ENCODE results near the gene SLIT3.

SLIT3 gene

DNA sequence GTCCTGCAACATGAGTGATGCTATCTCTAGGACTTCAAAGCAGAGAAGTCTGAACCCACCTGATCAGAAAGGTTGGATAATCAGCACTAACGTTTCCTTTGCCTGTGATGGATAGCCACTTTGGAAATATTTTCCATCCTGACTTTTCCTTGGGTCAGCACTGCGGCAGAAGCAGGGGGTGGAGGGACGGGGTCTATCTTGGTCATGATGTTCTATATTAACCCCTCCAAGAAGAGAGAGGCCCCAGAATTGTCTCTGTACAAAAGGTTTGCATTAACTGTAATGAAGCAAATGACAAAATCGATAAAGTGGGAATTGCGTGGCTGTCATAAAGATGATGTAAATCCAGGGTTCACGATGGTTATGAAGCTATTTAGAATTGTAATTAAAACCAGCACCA, 441.9 kb downstream of the SLIT3 start:
- no peak for DNase-seq (ENCODE audit: low read depth)

DNA sequence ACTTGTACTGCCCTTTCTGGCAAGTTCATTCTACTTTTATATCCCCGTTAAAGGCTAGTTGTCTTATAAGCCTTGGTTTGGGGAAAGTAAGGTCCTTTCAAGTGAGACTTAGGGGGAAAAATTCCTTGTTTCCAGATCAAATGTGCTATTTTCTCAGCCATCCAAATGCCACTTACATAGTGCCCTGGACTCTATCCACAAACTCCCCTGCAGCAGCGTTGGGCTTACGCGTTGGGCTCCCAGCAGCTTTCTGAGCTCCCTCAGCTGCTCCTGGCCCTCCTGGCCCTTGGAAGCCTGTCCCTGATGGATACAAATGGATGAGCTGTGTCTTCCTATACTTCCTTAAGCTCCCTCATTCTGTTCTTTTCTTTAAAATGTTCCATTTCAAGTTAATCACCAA, 442.6 kb downstream of the SLIT3 start:
- no peak for DNase-seq (ENCODE audit: low read depth)

DNA sequence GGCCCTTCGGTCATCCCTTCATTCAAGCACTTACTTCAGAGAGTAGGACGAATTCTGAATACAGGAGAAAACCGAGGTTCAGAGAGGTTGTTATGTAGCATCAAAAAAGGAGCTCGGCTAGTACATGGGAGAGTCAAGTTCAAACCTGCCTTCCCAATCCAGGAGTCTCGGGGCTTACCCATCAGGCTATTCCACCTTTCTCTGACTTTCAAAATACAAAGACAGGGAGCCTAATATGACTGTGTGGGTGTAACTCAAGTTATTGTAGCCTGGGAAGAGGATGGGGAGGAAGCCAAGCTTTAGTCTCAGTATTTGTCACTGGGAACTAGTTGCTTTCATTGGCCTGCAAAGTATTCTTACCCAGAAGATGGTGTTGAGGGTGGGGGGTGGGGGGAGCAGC, 447.0 kb downstream of the SLIT3 start:
- no peak for DNase-seq (ENCODE audit: low read depth)

DNA sequence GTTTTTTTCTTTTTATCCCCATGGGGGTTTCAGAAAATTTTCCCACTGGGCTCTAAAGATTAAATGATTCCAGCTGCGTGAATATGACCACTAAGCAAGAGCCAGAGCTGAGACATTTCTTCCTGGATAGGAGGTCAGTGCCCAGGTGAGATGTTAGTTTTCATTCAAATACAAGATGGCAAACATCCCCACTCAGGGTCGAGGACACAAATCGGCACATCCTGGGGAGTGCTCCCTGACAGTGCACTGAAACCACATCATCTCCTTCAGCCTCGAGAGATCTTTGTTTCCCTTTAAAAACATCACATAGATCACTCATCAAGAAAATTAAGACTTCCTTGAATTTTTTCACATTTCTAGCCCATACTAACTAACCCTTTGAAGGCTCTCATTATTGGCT, 448.6 kb downstream of the SLIT3 start:
- no peak for DNase-seq (ENCODE audit: low read depth)

DNA sequence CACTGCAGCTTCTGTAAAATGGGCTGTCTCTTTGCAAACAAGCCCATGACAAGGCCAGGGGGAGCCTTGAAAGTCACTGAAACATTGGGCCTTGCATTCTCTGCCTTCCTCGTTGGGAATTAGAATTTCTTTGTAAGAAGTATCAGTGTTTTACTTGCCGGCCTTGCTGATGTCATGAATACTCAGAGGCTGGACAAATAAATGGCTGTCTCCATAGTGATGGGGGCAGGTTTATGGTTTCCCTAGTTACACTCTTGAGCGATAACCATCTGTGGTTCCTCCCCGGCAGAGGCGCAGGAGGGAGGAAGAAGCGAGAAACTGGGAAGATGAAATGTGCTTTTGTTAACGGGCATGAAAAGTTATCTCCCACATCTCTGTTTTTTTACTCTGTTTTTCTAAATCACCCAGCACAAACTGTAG, 449.0 kb downstream of the SLIT3 start:
- DNase-seq (ENCODE audit: low read depth): no peak

DNA sequence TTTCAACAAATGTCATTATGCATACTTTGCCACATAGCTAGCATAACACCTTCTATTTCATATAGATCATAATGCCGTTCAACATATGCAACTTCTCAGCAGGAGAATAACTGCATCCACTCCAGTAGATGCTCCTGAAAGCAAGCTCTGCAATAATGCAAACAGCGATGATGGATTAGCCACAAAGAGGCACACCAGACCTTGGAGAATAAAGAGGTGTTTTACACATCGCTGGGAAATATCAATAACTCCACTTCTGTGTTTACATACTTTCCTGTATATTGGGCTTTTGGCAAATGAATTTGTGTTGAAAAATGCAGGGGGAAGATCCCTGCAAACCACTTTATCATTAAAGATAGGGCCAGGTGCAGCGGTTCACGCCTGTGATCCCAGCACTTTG, 450.3 kb downstream of the SLIT3 start:
- DNase-seq (ENCODE audit: low read depth): no peak

DNA sequence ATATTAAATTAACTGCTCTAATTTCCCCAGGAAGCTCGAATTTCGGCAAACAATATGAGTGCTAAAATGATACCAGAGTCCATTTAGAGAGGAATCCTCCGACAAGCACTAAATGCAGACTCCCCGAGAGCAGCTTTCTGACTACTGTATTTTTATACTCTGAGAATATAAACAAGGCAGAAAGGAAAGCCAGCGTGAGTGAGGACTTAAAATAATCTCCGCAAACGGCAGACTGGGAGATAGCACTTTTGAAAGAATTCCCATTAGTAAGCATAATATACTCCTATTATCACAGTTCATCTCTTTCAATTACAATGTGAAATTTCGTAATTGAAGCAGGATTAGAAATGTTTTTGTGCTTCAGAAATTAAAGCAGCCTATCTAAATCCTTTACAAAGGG, 452.4 kb downstream of the SLIT3 start:
- no peak for DNase-seq (ENCODE audit: low read depth)

DNA sequence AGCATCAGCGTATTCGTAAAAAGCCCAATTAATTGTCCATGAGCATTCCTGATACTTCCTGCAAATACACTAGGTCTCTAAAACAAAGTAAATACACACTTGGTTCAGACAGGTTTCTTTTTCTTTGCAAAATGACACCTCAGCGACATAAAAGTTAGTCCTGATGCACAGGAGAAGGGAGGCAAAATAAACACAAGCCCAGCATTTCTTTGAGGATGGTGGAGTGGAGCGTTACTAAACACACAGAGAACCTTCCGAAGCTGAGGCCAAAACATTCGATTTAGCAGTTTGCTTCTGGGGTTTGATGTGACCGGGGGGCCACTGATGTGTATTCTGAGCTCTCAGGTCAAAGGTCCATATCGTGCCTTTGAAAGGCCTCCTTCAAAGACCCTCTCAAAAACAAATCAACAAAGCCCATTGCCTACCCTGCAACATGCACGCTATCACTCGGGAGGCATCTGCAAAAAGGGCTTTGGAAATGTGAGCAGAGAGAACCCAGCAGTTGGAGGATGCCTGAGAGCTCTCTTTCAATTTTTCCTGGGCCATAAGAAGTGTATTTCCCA, 453.3 kb downstream of the SLIT3 start:
- no peak for DNase-seq (ENCODE audit: low read depth)

DNA sequence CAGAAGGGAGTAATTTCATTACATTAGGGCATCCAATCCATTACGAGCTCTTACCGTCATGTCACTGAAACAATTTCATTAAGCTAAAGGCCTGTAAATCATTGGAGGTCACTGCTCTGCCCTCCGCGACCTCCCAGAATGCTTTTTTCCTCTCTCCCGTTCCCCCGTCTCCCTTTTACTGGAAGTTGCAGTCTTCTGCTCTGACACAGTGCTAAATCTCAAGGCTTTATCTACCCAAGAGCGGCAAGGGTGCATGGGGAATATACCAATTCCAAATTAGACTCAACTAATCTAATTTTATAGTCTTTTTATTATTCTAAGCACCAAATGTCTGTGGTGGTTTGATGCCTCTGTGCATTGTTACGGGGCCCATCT, 456.0 kb downstream of the SLIT3 start:
- no peak for DNase-seq (ENCODE audit: low read depth)

DNA sequence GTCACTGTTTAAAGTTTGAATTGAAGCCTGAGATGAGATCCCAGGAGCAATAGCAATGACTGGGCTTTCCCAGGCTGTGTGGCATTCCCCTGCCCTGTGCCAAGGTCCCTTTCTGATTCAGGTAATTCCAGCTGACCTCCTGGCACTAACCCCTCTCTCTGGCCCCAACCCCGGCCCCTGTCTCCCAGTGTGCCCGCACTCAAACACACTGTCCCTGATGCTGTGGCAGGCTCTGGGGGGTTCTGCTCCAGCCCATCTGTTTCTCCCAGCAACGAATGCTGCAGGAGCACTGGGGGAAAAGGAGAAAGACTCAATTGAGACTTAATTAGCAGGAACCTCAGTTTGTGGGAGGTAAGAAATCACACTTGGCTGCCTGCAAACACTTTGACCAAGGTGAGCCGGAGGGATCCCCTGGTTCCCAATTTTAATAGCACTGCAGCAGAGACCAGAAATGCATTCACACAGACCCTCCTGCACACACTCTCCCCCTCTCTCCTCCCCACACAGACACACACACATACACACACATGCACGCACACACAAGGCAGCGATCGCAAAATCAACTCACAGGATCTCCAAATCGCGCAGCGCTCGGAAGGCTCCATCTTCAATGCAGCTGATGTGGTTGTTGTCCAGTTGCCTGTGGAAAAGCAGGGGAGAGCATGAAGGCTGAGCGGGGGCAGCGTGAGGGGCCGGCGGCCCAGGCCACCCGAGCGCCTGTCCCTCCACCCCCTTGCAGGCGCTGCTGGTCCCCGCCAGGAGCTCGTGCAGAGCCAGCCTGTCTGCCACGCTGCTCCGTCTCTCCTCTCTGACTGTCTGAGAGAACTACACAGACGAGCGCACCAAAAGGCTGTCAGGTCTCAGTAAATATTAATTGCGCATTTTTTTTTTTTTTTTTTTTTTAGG, 456.7 kb downstream of the SLIT3 start:
- DNase-seq (ENCODE audit: low read depth): no peak

DNA sequence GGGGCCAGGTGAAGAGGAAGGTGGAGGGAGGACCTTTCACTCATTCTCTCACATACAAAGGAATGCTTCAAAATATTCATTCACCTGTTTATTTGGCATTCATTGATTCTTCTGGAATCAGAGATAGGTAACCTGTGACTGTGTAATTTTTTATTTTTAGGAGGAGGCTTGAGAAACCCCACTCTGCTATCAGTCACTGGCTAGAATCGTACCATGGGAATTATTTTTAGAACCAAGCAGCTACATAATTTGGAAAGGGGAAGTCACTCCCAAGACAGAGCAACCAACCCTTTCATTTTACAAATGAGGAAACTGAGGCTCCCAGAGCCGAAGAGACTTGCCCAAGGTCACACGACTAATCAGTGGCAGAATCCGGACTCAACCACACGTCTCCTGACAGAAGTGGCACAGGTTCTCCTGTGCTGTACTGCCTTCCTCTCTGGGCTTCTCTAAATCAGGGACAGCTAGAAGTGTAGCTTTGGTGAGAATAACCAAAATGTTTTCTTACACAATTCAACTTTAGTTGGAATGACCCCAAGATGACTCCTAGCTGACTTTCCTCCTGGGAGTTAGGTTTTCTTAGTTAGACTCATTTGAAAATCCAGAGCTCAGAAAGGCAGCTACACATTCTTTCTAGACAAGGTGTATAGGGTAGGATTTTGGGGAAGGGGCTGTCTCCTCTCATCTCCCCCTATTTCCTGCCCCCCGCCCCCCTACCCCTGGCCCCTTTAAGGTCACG, 457.5 kb downstream of the SLIT3 start:
- no peak for DNase-seq (ENCODE audit: low read depth)

DNA sequence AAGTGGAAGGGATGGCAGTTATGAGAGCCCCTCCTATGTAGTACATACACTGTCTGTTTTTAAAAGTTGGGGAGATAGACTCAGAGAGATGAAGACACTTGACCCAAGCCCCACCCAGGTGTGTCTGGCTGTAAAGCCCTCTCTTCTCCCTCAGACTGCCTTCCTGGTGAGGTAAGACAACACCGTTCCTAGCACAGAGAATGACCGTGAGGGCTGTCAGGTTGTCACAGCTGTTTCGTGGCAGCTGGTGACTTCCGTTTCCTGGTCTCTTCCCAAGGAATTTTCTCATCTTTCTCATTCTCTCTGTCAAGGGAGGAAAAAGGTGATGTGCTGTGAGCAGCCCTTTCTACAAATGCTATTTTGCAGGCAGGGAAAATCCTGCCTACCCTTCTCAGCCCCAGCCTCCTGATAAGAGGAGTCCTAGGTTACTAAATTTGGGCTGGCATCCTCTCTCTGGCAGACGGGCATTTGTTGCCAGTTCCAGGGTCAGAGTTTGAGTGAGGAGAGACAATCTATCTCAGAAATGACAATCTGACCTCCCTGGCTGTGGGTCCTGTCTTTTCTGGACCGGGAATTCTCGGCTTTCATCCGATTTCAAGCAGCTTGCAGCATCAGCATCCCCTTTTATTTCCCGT, 458.3 kb downstream of the SLIT3 start:
- DNase-seq (ENCODE audit: low read depth): no peak

DNA sequence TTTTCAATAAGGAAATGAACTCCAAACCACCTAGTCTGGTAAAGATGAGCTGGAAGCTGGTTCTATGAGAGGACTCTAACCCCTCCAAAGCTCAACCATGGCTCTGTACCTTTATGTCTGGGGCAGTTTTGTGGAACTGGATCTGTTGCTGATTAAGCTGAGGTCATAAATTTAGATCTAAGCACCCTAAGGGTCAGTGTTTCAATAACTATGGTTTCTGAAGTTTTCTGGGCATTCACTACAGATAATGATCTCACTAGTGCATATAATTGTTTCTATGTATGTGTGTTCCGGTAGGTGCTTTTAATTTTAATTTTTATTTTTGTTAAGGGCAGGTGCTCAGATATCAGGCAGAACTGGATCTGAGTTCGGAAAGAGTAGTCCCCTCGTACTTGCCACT, 463.1 kb downstream of the SLIT3 start:
- DNase-seq (ENCODE audit: low read depth): no peak

DNA sequence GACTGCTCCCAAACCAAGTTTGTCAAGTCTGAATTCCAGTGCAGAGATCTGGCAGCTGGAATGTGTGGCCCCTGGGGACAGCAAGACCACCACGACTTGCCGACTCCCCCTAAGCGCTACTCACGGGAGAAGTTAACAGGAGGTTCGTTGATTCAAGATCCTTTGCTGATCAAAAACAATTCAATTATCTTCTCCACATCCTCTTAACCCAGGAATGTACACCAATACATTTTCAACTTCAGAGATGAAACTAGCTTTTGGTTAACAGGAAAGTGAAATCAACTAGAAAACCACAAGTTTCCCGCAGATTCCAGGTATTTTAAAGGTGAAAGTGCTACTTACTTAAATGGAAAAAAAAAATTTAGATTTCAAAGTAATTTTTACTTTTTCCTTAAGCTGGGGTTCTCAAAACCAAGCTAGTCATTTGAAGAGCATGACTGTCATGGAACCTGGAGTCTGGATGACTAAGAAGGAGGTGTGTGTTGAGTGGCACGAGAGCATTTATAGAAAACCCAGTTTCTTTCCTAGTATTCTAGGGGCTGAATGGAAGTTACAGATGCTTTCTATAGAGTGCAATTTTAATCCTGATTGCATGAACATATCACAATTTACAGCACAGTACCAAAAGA, 464.2 kb downstream of the SLIT3 start:
- DNase-seq (ENCODE audit: low read depth): no peak

DNA sequence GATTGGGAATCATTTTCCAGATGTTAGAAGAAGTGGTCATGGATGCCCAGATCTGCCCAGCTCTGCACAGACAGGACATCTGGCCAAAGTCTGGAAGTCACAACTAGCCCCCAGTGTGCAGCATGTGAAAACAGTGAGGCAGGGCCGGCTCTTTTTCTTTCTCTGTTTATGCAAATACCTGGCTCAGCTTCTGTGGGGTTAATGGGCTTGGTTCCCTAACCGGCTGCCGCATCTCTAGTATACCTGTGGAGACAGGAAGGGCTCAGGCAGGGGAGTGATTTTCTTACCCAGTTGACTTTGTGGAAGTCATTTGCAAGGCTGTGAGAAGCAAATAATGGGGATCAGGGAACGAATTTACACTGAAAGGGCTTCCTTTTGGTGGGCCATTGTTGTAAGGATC, 467.0 kb downstream of the SLIT3 start:
- no peak for DNase-seq (ENCODE audit: low read depth)

DNA sequence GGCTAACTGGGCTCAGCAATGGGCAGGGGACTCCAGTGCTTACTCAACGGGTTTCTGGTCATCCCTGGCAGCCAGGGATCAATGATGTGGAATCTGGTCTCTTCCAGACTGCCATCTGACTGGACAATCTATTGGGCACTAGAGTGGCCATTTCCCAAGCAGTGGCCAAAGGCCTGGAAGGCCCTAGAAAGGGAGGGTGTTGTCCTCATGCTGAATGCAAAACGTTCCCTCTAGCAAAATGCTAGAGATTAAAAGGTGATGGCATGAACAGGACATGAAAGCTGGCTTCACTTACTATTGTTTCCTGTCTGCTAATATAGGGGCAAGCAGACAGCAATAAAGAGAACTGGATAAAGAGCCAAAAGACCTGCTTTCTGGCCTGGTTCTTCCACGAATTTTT, 467.6 kb downstream of the SLIT3 start:
- no peak for DNase-seq (ENCODE audit: low read depth)

DNA sequence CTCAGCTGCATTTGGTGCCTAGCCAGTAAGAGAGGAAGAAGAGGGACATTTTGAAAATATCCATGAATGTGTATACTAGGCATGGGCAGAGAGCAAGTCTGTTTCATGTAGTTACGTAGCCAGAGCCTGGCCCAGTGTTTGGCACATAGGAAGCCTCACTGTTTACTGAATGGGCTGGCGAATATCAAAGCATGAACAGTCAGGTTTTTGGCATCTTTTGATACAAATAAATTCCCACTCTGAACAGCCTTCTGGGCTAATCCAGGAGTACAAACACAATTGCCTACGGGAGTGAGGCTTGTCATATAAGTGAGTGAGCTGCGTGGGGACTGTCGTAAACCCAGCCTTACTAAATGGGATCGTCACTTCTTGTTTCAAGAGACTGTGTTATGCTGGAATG, 468.6 kb downstream of the SLIT3 start:
- no peak for DNase-seq (ENCODE audit: low read depth)

DNA sequence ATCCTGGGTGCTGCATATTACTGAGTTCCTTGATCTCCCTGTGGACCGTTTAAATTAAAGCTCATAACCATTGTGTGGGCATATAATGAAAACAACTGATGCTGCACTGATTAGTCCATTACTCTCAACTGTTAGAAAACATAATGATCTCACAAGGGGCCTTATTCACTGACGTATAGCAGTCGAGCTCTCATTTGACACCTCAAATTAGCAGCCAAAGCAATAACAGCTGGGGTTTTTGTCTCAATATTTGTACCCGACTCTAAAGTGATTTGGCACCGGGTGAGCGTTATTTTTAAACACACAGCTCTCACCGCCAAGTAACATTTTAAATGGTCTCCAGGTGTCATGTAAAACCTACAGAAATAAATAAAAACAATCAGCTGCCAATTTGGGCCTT, 469.6 kb downstream of the SLIT3 start:
- DNase-seq (ENCODE audit: low read depth): no peak

DNA sequence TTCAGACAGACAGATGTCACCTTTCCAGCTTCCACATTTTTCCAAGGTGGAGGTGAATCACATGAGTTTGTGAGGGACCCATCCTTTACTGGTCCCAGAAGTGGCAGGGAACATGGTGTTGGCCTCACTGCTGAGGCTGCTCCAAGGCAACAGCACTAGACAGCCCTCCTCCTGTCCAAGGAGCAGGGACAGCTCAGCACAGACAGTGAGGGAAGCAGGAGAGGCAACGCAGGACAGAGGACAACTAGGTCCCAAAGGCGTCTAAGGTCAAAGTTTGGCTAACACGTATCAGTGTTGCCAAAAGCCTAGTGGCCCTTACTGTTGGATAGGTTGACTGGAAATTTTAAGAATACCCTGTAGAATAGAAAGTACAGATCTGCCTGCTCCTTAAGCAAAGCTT, 470.1 kb downstream of the SLIT3 start:
- no peak for DNase-seq (ENCODE audit: low read depth)

DNA sequence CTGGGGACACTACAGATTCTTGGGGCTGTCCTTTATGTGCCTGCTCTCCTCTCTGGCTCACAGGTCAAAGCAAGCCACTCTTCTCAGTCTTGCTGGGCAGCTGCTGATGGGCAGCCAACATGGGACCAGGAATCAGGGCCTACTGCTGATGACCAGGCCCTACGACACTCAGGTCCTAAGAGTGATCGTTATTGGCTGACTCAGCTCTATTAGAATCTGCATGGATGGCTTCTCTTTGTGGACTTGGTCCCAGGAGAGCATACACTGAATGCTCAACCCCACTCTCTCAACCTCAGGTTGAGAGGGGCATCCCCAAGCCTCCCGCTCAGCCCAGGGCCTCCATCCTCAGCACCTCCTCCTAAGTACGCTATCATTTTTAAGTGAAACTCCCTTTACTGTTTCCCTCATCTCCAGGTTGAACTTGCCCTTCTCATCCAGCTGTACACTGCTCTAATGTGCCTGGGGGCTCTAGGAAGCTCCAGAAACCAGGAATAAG, 471.0 kb downstream of the SLIT3 start:
- no peak for DNase-seq (ENCODE audit: low read depth)

DNA sequence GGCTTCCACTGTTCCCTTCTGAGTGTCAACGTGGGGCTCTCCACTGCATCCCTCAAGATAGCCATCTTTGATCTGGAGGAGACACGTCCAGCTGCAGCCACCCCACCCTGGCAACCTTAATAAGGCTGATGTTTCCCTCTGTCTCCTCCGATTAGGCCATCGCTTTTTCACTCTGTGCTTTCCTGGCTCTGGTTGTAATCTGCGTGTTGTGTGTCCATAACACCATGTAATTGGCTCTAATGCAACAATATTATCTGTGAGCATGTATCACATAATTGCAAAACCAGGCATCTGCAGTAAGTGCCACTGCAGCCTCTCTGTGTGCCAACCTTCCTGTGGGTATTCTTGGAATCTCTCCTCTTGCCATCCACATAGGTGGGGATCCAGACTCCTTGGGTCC, 471.9 kb downstream of the SLIT3 start:
- DNase-seq (ENCODE audit: low read depth): no peak

DNA sequence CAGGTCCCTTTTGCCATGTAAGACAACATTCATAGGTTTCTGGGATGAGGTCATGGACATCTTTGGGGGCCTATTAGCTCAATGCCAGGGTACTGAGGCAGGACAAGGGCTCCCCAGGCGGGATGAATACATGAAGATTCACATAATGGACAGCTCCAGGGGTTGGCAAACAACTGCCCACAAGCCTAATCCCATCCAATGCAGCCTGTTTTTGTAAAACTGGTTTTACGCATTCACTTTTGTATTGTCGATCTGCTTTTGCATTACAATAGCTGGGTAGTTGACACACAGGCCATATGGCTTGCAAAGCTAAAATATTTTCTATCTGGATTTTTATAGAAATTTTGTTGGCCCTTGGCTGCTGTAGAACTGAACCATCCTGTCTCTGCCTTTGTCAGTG, 473.3 kb downstream of the SLIT3 start:
- DNase-seq (ENCODE audit: low read depth): no peak

Data from stimulated activated CD4-positive, alpha-beta T cell treated with anti-CD3 and anti-CD28 coated beads, Interleukin-2, amount 100 ng/mL, for 4 hours (primary cell).